B cell (primary cell): ENCODE measurements around the gene NUP85. TPM values are rescaled to one million over a fixed set of nuclear protein-coding genes. Genes with fewer than 3 reads are reported as not detected.

Experiments
- ATAC-seq: fragments of 200-7000 bp; cut with Tn5 transposase; one replicate; pipeline ENCODE4 v1.10.0; 2021; ENCODE audit warnings: low read depth, mild to moderate bottlenecking, moderate number of reproducible peaks, moderate library complexity
- CTCF ChIA-PET: fragments of 350-600 bp; sonication (Branson Sonifier 250); formaldehyde crosslinking; loops from one replicate; lab custom pipeline; 2021; ENCODE audit warnings: antibody characterized with exemption, inconsistent platforms; lab: Charles Lee
- POLR2A ChIA-PET: fragments of 350-600 bp; sonication (Branson Sonifier 250); formaldehyde crosslinking; loops from one replicate; lab custom pipeline; 2021; ENCODE audit warnings: antibody characterized with exemption; lab: Charles Lee
- DNase-seq: peaks from one replicate; pipeline ENCODE4 v3.0.0; 2013
- H2AFZ ChIP-seq: 2 replicates; pipeline ENCODE4 v1.6.1; 2012; ENCODE audit warnings: mild to moderate bottlenecking, low read depth, low read length; ENCODE audit not compliant: insufficient read depth, poor library complexity, severe bottlenecking
- H3K27ac ChIP-seq, 2 donors: 1 replicate in 1 of 2; 2 replicates in 1 of 2; pipeline ENCODE4 v1.5.1; 2012 to 2013; ENCODE audit warnings: low read length in 2 of 2, mild to moderate bottlenecking in 2 of 2, moderate library complexity in 1 of 2
- H3K27me3 ChIP-seq, 4 experiments: fragments of 200-600 bp in 1 of 4; sonication (generic) in 1 of 4; replicated peaks in 1 of 4; 1 replicate in 2 of 4; 2 replicates in 2 of 4; pipeline versions ENCODE4 v1.6.1 to v1.7.0; 2013 to 2016; ENCODE audit warnings: low read length in 3 of 4, mild to moderate bottlenecking in 2 of 4, mixed read lengths in 1 of 4, moderate library complexity in 1 of 4; ENCODE audit not compliant: insufficient read depth in 4 of 4, control insufficient read depth in 3 of 4; ENCODE audit errors: control extremely low read depth in 1 of 4
- H3K36me3 ChIP-seq, 2 experiments: replicated peaks in 1 of 2; 1 replicate in 1 of 2; 2 replicates in 1 of 2; pipeline versions ENCODE4 v1.6.1 to v1.7.1; 2013; ENCODE audit warnings: low read length in 1 of 2; ENCODE audit not compliant: insufficient read depth in 2 of 2, control insufficient read depth in 1 of 2; ENCODE audit errors: control extremely low read depth in 1 of 2, extremely low read depth in 1 of 2
- H3K4me1 ChIP-seq, 2 donors: fragments of 200-600 bp in 1 of 2; sonication (generic) in 1 of 2; 1 replicate in 1 of 2; 2 replicates in 1 of 2; pipeline versions ENCODE4 v1.5.1 to v1.6.1; 2013 to 2017; ENCODE audit warnings: low read length in 2 of 2; ENCODE audit not compliant: control insufficient read depth in 2 of 2, insufficient read depth in 2 of 2
- H3K4me2 ChIP-seq: replicated peaks from 2 replicates; pipeline ENCODE3; 2012; ENCODE audit warnings: mild to moderate bottlenecking, low read depth, low read length; ENCODE audit not compliant: poor library complexity, severe bottlenecking
- H3K4me3 ChIP-seq, 5 experiments: fragments of 200-600 bp in 1 of 5; sonication (generic) in 1 of 5; 1 replicate in 3 of 5; 2 replicates in 2 of 5; pipeline versions ENCODE4 v1.5.1 to v1.7.0; 2011 to 2016; ENCODE audit warnings: low read length in 4 of 5, mild to moderate bottlenecking in 4 of 5, low read depth in 2 of 5, control low read depth in 1 of 5, moderate library complexity in 1 of 5; ENCODE audit not compliant: insufficient read depth in 1 of 5; ENCODE audit errors: control extremely low read depth in 1 of 5, extremely low read depth in 1 of 5
- H3K79me2 ChIP-seq: fragments of 200-600 bp; sonication (generic); one replicate; pipeline ENCODE4 v1.6.0; 2016; ENCODE audit warnings: low read length; ENCODE audit not compliant: control insufficient read depth, insufficient read depth
- H3K9ac ChIP-seq: fragments of 200-600 bp; sonication (generic); 2 replicates; pipeline ENCODE4 v1.6.1; 2017; ENCODE audit warnings: mild to moderate bottlenecking, low read length, moderate library complexity
- H3K9me3 ChIP-seq, 3 donors: one replicate each; pipeline versions ENCODE4 v1.6.1 to v1.7.1; 2013; ENCODE audit warnings: low read length in 2 of 3; ENCODE audit not compliant: control insufficient read depth in 2 of 3, insufficient read depth in 1 of 3; ENCODE audit errors: control extremely low read depth in 1 of 3
- H4K20me1 ChIP-seq: 2 replicates; pipeline ENCODE4 v1.6.0; 2012; ENCODE audit warnings: mild to moderate bottlenecking, low read length; ENCODE audit not compliant: insufficient read depth, control insufficient read depth, poor library complexity, severe bottlenecking
- H3K27ac Mint-ChIP-seq: one replicate; pipeline ENCODE4 v1.8.0; 2021; ENCODE audit warnings: mixed read lengths
- H3K27me3 Mint-ChIP-seq: one replicate; pipeline ENCODE4 v1.8.0; 2021; ENCODE audit warnings: mixed read lengths
- H3K4me1 Mint-ChIP-seq: one replicate; pipeline ENCODE4 v1.8.0; 2021; ENCODE audit warnings: mixed read lengths
- H3K4me3 Mint-ChIP-seq: one replicate; pipeline ENCODE4 v1.8.0; 2021; ENCODE audit warnings: mixed read lengths
- H3K9me3 Mint-ChIP-seq: one replicate; pipeline ENCODE4 v1.8.0; 2022; ENCODE audit warnings: mixed read lengths; ENCODE audit not compliant: insufficient read depth
- EZH2 ChIP-seq: IDR thresholded peaks from 2 replicates; pipeline ENCODE4 v1.6.1; 2012; ENCODE audit warnings: borderline replicate concordance, low read depth, mild to moderate bottlenecking, moderate library complexity, low read length; ENCODE audit not compliant: insufficient read depth, poor library complexity, severe bottlenecking
- WGBS: methylation state at CpG from one replicate; pipeline ENCODE4 v1.1.5; 2013; ENCODE audit warnings: missing lambda C conversion rate; ENCODE audit not compliant: insufficient coverage; 5-methylcytosine and 5-hydroxymethylcytosine counted together
- intact Hi-C: fragments of 100-400 bp; cut with micrococcal nuclease; formaldehyde crosslinking; loops from one replicate; pipeline ENCODE4 v1.10.0; 2022
- polyA plus RNA-seq: library from polyadenylated mRNA; depleted of rRNA; stranded (reverse); fragments of >200 nt; gene quantifications from 2 replicates; pipeline ENCODE4 v1.2.3, GENCODE V29; 2012
- total RNA-seq, 2 donors: library from RNA; stranded (reverse); fragments of 120-200 nt in 1 of 2; gene quantifications; 1 replicate in 1 of 2; 2 replicates in 1 of 2; pipeline versions ENCODE4 v1.2.3 to v1.2.4, GENCODE V29; 2013 to 2022
- TF ChIP-seq, protein P1 (sequence below): fragments of 200-600 bp; IDR thresholded peaks from one replicate; pipeline ENCODE4 v1.8.0; 2022; ENCODE audit warnings: antibody characterized with exemption, mild to moderate bottlenecking

The NUP85 gene
- total and polyA plus RNA-seq, 2 donors (not counting 1 experiment from before 2014, with no cell fraction given), result 97.5 to 142 TPM

DNA sequence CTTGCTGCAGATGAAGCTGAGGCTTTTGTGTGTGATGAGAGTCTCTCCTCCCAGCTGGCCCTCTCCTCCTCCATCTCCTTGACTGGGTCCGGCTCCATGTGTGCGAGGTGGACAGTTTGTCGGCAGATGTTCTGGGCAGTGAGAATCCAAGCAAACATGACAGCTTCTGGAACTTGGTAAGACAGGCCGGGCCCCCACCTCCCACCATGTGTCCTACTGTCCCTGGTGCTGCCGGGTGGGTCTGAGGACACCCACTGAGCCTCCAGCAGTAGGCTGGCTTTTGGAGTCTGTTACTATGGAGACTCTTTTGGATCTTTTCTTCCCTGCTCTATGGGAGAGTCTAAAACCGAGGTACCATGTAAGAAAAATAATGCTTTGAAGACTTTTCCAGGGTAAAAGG is 12.7 kb downstream of the NUP85 start:
- Histone ChIP-seq H3K27ac (no peak overlapping the region), H3K4me2 (no peak overlapping the region), H3K79me2 (peaks cover 9% of the 10 kb centered on the region), H3K4me1 (no peaks in the 10 kb centered on the region), H2AFZ (no peak overlapping the region), H3K27me3 (no peaks in the 10 kb centered on the region), H3K9me3 (no peaks in the 10 kb centered on the region), H3K4me3 (no peak overlapping the region), H3K9ac (no peak overlapping the region), H4K20me1 (no peaks in the 10 kb centered on the region), H3K36me3 (peaks cover 0 to 57% of the 10 kb centered on the region in 2 experiments)
- TF ChIP-seq EZH2, result no peak
- TF ChIP-seq, protein P1, sequence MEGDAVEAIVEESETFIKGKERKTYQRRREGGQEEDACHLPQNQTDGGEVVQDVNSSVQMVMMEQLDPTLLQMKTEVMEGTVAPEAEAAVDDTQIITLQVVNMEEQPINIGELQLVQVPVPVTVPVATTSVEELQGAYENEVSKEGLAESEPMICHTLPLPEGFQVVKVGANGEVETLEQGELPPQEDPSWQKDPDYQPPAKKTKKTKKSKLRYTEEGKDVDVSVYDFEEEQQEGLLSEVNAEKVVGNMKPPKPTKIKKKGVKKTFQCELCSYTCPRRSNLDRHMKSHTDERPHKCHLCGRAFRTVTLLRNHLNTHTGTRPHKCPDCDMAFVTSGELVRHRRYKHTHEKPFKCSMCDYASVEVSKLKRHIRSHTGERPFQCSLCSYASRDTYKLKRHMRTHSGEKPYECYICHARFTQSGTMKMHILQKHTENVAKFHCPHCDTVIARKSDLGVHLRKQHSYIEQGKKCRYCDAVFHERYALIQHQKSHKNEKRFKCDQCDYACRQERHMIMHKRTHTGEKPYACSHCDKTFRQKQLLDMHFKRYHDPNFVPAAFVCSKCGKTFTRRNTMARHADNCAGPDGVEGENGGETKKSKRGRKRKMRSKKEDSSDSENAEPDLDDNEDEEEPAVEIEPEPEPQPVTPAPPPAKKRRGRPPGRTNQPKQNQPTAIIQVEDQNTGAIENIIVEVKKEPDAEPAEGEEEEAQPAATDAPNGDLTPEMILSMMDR, result no peak
- H3K9me3 Mint-ChIP-seq, result no peaks in the 10 kb centered on the region
- H3K27me3 Mint-ChIP-seq, result no peaks in the 10 kb centered on the region
- H3K27ac Mint-ChIP-seq, result no peak overlapping the region
- CTCF ChIA-PET, result interaction anchor here (1.2 kb wide), 1 partner anchor 19 kb away, joined by 3 read pairs; no protein-coding TSS in a partner anchor
- no peak overlapping the region for H3K4me3 Mint-ChIP-seq
- ATAC-seq, result no peak
- DNase-seq, result no peak
- intact Hi-C loops, result no loop called here
- 100% methylated on average over 3 of the region's 6 CpGs for WGBS
- H3K4me1 Mint-ChIP-seq, result no peaks in the 10 kb centered on the region
- POLR2A ChIA-PET, result no interaction called here

DNA sequence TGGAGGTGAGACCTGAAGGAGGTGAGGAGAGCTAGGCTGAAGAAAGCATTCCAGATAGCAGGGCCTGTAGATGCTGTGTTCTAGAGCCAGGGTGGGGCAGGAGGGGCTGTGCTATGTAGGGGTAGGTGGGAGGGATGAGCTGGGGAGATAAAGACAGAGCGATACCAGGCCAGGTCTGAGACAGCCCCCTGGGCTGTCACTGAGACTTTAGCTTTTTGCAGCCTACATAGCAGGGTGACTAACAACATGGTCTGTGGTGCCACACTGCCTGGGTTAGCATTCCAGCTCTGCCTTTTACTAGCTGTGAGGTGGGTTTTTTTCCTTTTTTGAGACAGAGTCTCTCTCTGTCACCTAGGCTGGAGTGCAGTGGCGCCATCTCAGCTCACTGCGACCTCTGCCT is 14.3 kb downstream of the NUP85 start:
- no peak overlapping the region for H3K27ac Mint-ChIP-seq
- Histone ChIP-seq H3K4me3 (no peak overlapping the region), H3K9ac (no peak overlapping the region), H3K9me3 (no peaks in the 10 kb centered on the region), H4K20me1 (no peaks in the 10 kb centered on the region), H3K4me1 (no peaks in the 10 kb centered on the region), H2AFZ (no peak overlapping the region), H3K36me3 (peaks cover 0 to 51% of the 10 kb centered on the region in 2 experiments), H3K79me2 (peaks cover 9% of the 10 kb centered on the region), H3K27ac (no peak overlapping the region), H3K4me2 (no peak overlapping the region), H3K27me3 (no peaks in the 10 kb centered on the region)
- WGBS, result 100% methylated on average over 1 of the region's 3 CpGs
- intact Hi-C loops, result no loop called here
- no peaks in the 10 kb centered on the region for H3K9me3 Mint-ChIP-seq
- DNase-seq, result no peak
- H3K4me1 Mint-ChIP-seq, result no peaks in the 10 kb centered on the region
- no peaks in the 10 kb centered on the region for H3K27me3 Mint-ChIP-seq
- H3K4me3 Mint-ChIP-seq, result no peak overlapping the region
- ChIA-PET POLR2A (interaction anchor here (0.5 kb wide), 1 partner anchor 10 kb away, joined by 3 read pairs; no protein-coding TSS in a partner anchor), CTCF (interaction anchor here (0.7 to 1.3 kb wide), 3 partner anchors 18 to 106 kb away, joined by 3 to 8 read pairs (median 3); no protein-coding TSS in a partner anchor)
- ATAC-seq, result no peak
- no peak for TF ChIP-seq EZH2
- TF ChIP-seq, protein P1, result no peak
